ENCODE data around the gene FLNB. TPM values are rescaled to one million over a fixed set of nuclear protein-coding genes. Genes with fewer than 3 reads are reported as not detected.

The FLNB gene
- total RNA-seq, 1 experiment from 2014 or later: 41.2 TPM

DNA sequence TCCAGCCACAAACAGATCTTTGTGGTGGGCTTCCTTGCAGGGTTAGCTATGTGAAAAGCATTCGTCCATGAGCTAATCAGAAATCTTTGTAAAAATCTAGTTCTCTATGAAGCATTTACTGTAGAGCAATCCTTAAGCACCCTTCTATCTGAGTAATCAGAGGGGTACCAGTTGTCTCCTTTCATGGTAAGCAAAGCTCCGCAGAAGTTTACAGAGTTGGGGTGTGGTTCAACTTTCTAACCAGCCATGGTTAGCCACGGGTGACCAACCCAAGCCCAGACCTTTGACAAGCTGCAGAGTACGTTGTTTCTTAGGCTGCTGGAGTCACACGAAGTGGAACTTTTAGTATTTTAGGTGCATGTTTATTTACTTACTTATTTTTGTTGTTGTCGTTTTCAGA is 77.4 kb downstream of the FLNB start:
- H3K4me1 ChIP-seq (ENCODE audit: insufficient read depth, low read length, poor library complexity, severe bottlenecking): no peaks in the 10 kb centered on the region
- H3K9me3 ChIP-seq (ENCODE audit: low read depth, low read length, poor library complexity, severe bottlenecking): no peaks in the 10 kb centered on the region
- intact Hi-C loops (cut with micrococcal nuclease; ENCODE audit: unreplicated experiment): no loop called here
- H3K4me3 ChIP-seq (ENCODE audit: low read depth, low read length, poor library complexity, severe bottlenecking): no peak overlapping the region
- no peak for TF ChIP-seq EZH2 (IDR thresholded peaks at IDR 0.05; ENCODE audit: borderline replicate concordance, low read depth, low read length, poor library complexity, severe bottlenecking)
- TF ChIP-seq, protein P1, sequence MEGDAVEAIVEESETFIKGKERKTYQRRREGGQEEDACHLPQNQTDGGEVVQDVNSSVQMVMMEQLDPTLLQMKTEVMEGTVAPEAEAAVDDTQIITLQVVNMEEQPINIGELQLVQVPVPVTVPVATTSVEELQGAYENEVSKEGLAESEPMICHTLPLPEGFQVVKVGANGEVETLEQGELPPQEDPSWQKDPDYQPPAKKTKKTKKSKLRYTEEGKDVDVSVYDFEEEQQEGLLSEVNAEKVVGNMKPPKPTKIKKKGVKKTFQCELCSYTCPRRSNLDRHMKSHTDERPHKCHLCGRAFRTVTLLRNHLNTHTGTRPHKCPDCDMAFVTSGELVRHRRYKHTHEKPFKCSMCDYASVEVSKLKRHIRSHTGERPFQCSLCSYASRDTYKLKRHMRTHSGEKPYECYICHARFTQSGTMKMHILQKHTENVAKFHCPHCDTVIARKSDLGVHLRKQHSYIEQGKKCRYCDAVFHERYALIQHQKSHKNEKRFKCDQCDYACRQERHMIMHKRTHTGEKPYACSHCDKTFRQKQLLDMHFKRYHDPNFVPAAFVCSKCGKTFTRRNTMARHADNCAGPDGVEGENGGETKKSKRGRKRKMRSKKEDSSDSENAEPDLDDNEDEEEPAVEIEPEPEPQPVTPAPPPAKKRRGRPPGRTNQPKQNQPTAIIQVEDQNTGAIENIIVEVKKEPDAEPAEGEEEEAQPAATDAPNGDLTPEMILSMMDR (conservative IDR thresholded peaks at IDR 0.05; ENCODE audit: low read depth, low read length): no peak
- BruUV-seq (replicated peaks): no TSS peak
- CTCF ChIA-PET: no interaction called here
- no peaks in the 10 kb centered on the region for H3K36me3 ChIP-seq (ENCODE audit: insufficient read depth, low read length, poor library complexity, severe bottlenecking)
- POLR2A ChIA-PET (ENCODE audit: low non-redundant PET): no interaction called here
- no peak for DNase-seq (ENCODE audit: low spot score)
- H3K27me3 ChIP-seq (replicated peaks; ENCODE audit: insufficient read depth, low read depth, low read length, poor library complexity): no peaks in the 10 kb centered on the region
- H3K27ac ChIP-seq (ENCODE audit: low read depth, low read length, poor library complexity, severe bottlenecking): no peak overlapping the region

DNA sequence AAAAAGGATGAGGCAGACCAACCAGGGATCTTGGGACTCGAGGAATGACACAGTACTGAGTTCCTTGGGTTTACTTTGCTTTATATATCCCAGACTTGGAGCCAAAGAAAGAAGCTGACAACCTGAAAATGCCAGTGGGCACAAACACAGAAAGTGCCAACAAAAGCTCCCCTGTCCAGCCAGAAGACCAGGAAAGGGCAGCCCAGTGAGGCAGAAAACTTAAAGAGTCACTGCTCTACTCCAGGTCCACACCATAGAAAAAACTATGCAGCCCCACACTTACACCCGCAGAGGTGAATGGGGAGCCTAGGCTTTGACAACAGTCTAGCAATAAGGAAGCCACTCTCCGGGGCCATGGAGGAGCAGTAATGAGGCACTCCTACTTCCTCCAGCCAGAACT is 80.3 kb downstream of the FLNB start:
- no peaks in the 10 kb centered on the region for H3K9me3 ChIP-seq (ENCODE audit: low read depth, low read length, poor library complexity, severe bottlenecking)
- H3K4me1 ChIP-seq (ENCODE audit: insufficient read depth, low read length, poor library complexity, severe bottlenecking): no peaks in the 10 kb centered on the region
- no peaks in the 10 kb centered on the region for H3K36me3 ChIP-seq (ENCODE audit: insufficient read depth, low read length, poor library complexity, severe bottlenecking)
- no peak overlapping the region for H3K27ac ChIP-seq (ENCODE audit: low read depth, low read length, poor library complexity, severe bottlenecking)
- no peak overlapping the region for H3K4me3 ChIP-seq (ENCODE audit: low read depth, low read length, poor library complexity, severe bottlenecking)
- no peak for TF ChIP-seq EZH2 (IDR thresholded peaks at IDR 0.05; ENCODE audit: borderline replicate concordance, low read depth, low read length, poor library complexity, severe bottlenecking)
- ChIA-PET POLR2A (ENCODE audit: low non-redundant PET) (no interaction called here), CTCF (no interaction called here)
- no peak for DNase-seq (ENCODE audit: low spot score)
- intact Hi-C loops (cut with micrococcal nuclease; ENCODE audit: unreplicated experiment): no loop called here
- H3K27me3 ChIP-seq (replicated peaks; ENCODE audit: insufficient read depth, low read depth, low read length, poor library complexity): no peaks in the 10 kb centered on the region
- no TSS peak for BruUV-seq (replicated peaks)

DNA sequence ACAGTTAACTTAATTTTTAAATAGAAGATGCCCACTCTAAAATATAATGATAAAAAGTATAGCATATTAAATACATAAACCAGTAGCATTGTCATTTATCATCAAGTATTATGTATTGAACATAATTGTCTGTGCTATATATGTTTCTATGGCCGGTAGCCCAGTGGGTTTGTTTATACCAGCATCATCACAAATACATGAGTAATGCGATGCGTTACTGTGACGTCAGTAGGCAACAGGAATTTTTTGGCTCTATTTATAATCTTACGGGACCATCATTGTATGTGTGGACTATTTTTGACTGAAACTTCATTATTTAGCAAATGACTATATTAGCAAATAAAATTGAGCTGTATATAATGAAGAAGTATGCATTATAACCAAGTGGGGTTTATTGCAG is 82.1 kb downstream of the FLNB start:
- Histone ChIP-seq H3K27me3 (replicated peaks; ENCODE audit: insufficient read depth, low read depth, low read length, poor library complexity) (no peaks in the 10 kb centered on the region), H3K4me1 (ENCODE audit: insufficient read depth, low read length, poor library complexity, severe bottlenecking) (no peaks in the 10 kb centered on the region), H3K4me3 (ENCODE audit: low read depth, low read length, poor library complexity, severe bottlenecking) (no peak overlapping the region), H3K36me3 (ENCODE audit: insufficient read depth, low read length, poor library complexity, severe bottlenecking) (no peaks in the 10 kb centered on the region), H3K9me3 (ENCODE audit: low read depth, low read length, poor library complexity, severe bottlenecking) (no peaks in the 10 kb centered on the region), H3K27ac (ENCODE audit: low read depth, low read length, poor library complexity, severe bottlenecking) (no peak overlapping the region)
- intact Hi-C loops (cut with micrococcal nuclease; ENCODE audit: unreplicated experiment): no loop called here
- no TSS peak for BruUV-seq (replicated peaks)
- no peak for DNase-seq (ENCODE audit: low spot score)
- TF ChIP-seq, protein P1 (conservative IDR thresholded peaks at IDR 0.05; ENCODE audit: low read depth, low read length): no peak
- no peak for TF ChIP-seq EZH2 (IDR thresholded peaks at IDR 0.05; ENCODE audit: borderline replicate concordance, low read depth, low read length, poor library complexity, severe bottlenecking)
- CTCF ChIA-PET: no interaction called here
- POLR2A ChIA-PET (ENCODE audit: low non-redundant PET): no interaction called here

DNA sequence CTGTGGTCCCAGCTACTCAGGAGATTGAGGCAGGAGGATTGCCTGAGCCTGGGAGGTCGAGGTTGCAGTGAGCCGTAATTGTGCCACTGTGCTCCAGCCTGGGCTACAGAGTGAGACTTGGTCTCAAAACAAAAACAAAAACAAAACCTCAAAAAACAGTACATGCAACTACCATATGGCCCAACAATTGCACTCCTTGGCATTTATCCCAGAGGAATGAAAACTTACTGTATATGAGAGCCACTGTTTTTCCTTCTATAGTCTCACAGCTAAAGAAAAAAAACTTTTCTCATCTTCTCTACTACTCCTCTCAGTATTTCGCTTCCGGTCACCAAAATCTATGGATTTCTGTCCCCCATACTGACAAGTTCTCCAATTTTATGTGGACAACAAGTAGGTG is 84.3 kb downstream of the FLNB start:
- no TSS peak for BruUV-seq (replicated peaks)

More for the DNA sequence above, 84.3 kb downstream of the FLNB start:
- DNase-seq (ENCODE audit: low spot score): no peak
- CTCF ChIA-PET: no interaction called here
- no peaks in the 10 kb centered on the region for H3K36me3 ChIP-seq (ENCODE audit: insufficient read depth, low read length, poor library complexity, severe bottlenecking)
- H3K27ac ChIP-seq (ENCODE audit: low read depth, low read length, poor library complexity, severe bottlenecking): no peak overlapping the region
- POLR2A ChIA-PET (ENCODE audit: low non-redundant PET): no interaction called here
- intact Hi-C loops (cut with micrococcal nuclease; ENCODE audit: unreplicated experiment): no loop called here
- no peaks in the 10 kb centered on the region for H3K4me1 ChIP-seq (ENCODE audit: insufficient read depth, low read length, poor library complexity, severe bottlenecking)
- no peak overlapping the region for H3K4me3 ChIP-seq (ENCODE audit: low read depth, low read length, poor library complexity, severe bottlenecking)
- no peaks in the 10 kb centered on the region for H3K9me3 ChIP-seq (ENCODE audit: low read depth, low read length, poor library complexity, severe bottlenecking)
- TF ChIP-seq EZH2 (IDR thresholded peaks at IDR 0.05; ENCODE audit: borderline replicate concordance, low read depth, low read length, poor library complexity, severe bottlenecking): no peak
- TF ChIP-seq, protein P1 (conservative IDR thresholded peaks at IDR 0.05; ENCODE audit: low read depth, low read length): no peak
- no peaks in the 10 kb centered on the region for H3K27me3 ChIP-seq (replicated peaks; ENCODE audit: insufficient read depth, low read depth, low read length, poor library complexity)

Data from A673 (cell line).